ENCODE data around the gene ICE2. TPM values are rescaled to one million over a fixed set of nuclear protein-coding genes. Genes with fewer than 3 reads are reported as not detected.

ICE2 gene
- total and polyA plus RNA-seq, 2 of the 8 experiments (the other 6 are each of a cell fraction or from before 2014, with no cell fraction given) = 40.0 to 87.3 TPM

- 65% methylated on average over 2 of the region's 2 CpGs; no CpG with 5 or more reads in 1 of the 2 experiments for whole genome bisulfite sequencing, 2 experiments (ENCODE audit: extremely low coverage in 1 of 2, insufficient coverage in 1 of 2, insufficient read length in 1 of 2, insufficient replicate concordance in 2 of 2, low coverage in 1 of 2, low lambda C conversion rate in 2 of 2, missing lambda C conversion rate in 1 of 2)
- Histone ChIP-seq H3K4me3 (ENCODE audit: extremely low read depth in 1 of 4, insufficient read depth in 2 of 4, low read depth in 3 of 4, low read length in 4 of 4) (no peak overlapping the region), H3K79me1 (ENCODE audit: low read depth, low read length) (no peaks in the 10 kb centered on the region), H3K56ac (replicated peaks; ENCODE audit: insufficient read length, low read depth, low read length) (no peak overlapping the region), H4K91ac (replicated peaks; ENCODE audit: insufficient read length, low read length) (no peak overlapping the region), H2BK120ac (replicated peaks; ENCODE audit: low read depth, low read length) (no peak overlapping the region), H4K20me1 (replicated peaks in 1 of 2; ENCODE audit: control insufficient read depth in 1 of 2, insufficient read depth in 2 of 2, low read length in 2 of 2) (no peaks in the 10 kb centered on the region), H4K8ac (ENCODE audit: extremely low read depth, insufficient read depth, low read length) (no peak overlapping the region), H3K4me1 (replicated peaks in 1 of 4; ENCODE audit: control insufficient read depth in 3 of 4, insufficient read depth in 4 of 4, low read length in 3 of 4) (no peaks in the 10 kb centered on the region), H3K9ac (replicated peaks in 1 of 4; ENCODE audit: extremely low read depth in 1 of 4, low read depth in 3 of 4, low read length in 3 of 4) (no peak overlapping the region), H4K5ac (ENCODE audit: insufficient read length, low read depth, low read length) (no peak overlapping the region), H2AFZ (ENCODE audit: low read length) (no peak overlapping the region), H3K79me2 (ENCODE audit: control insufficient read depth in 1 of 2, insufficient read depth in 2 of 2, low read length in 2 of 2) (no peaks in the 10 kb centered on the region), H3K18ac (ENCODE audit: extremely low read depth, low read length) (no peak overlapping the region), H3K23me2 (ENCODE audit: low read depth, low read length) (no peaks in the 10 kb centered on the region), H3K4ac (replicated peaks; ENCODE audit: insufficient read length, low read depth, low read length) (no peak overlapping the region), H3K23ac (ENCODE audit: insufficient read length) (no peak overlapping the region), H3K36me3 (ENCODE audit: control insufficient read depth in 2 of 4, insufficient read depth in 4 of 4, low read length in 3 of 4) (peaks cover 0 to 13% (median 0%) of the 10 kb centered on the region in 4 experiments; a peak in 1 of 8 replicates), H3K14ac (ENCODE audit: insufficient read length) (no peak overlapping the region), H2BK5ac (ENCODE audit: low read depth, low read length) (no peak overlapping the region), H3K27ac (ENCODE audit: low read depth, low read length) (no peak overlapping the region), H3K27me3 (replicated peaks in 1 of 4; ENCODE audit: control insufficient read depth in 3 of 4, extremely low read depth in 1 of 4, insufficient read depth in 3 of 4, low read length in 3 of 4) (no peaks in the 10 kb centered on the region), H2BK12ac (ENCODE audit: low read depth, low read length) (no peak overlapping the region), H2BK20ac (ENCODE audit: low read length) (no peak overlapping the region), H3K4me2 (ENCODE audit: insufficient read depth in 1 of 2, low read depth in 2 of 2, low read length in 2 of 2) (no peak overlapping the region), H2BK15ac (ENCODE audit: low read length) (no peak overlapping the region), H3K9me3 (ENCODE audit: insufficient read depth in 2 of 2, low read depth in 1 of 2, low read length in 1 of 2) (no peaks in the 10 kb centered on the region), H2AK5ac (ENCODE audit: low read depth, low read length) (no peak overlapping the region)
- no peak for TF ChIP-seq BACH1 (IDR thresholded peaks at IDR 0.05; ENCODE audit: low read length)
- no peak for TF ChIP-seq CHD2 (IDR thresholded peaks at IDR 0.05; ENCODE audit: low read length)
- 0 out of 2 replicates have a peak, but pooled peaks have one; percentile 14 for TF ChIP-seq MAFK (IDR thresholded peaks at IDR 0.05; ENCODE audit: low read depth, low read length)
- no peak for TF ChIP-seq KDM5A (IDR thresholded peaks at IDR 0.05; ENCODE audit: low read length)
- TF ChIP-seq CTCF (IDR thresholded peaks at IDR 0.05; ENCODE audit: control extremely low read depth in 1 of 3, insufficient read depth in 1 of 3, low read depth in 1 of 3, low read length in 3 of 3) = no peak
- no peak for TF ChIP-seq GTF2F1 (IDR thresholded peaks at IDR 0.05; ENCODE audit: borderline replicate concordance, low read depth, low read length)
- TF ChIP-seq RAD21 (IDR thresholded peaks at IDR 0.05 in 1 of 2, conservative IDR thresholded peaks at IDR 0.05 in 1 of 2; ENCODE audit: low read depth in 2 of 2, low read length in 2 of 2) = no peak
- no peak for TF ChIP-seq EGR1 (IDR thresholded peaks at IDR 0.05; ENCODE audit: borderline replicate concordance, low read depth, low read length)
- no peak for DNase-seq (ENCODE audit: low read depth in 1 of 2, low spot score in 2 of 2)
- CTCF ChIA-PET (ENCODE audit: partially characterized antibody) = interaction anchor here (0.8 kb wide), 1 partner anchor 13 kb away, joined by 3 read pairs; no protein-coding TSS in a partner anchor
- no peak for FAIRE-seq
- POLR2A ChIA-PET (ENCODE audit: partially characterized antibody) = no interaction called here
Measured at GRCh38 chr15:60423537-60423936, 55.4 kb downstream of the ICE2 start.

Measured in H1 (cell line).